Mesenchymal stem cell (in vitro differentiated cells and primary cell): ENCODE results near the gene ABAT.

Source experiments
- DNase-seq: peaks from one replicate; pipeline ENCODE4 v3.0.0-alpha.2; 2013
- H2AFZ ChIP-seq: one replicate; pipeline ENCODE4 v1.6.1; 2013; ENCODE audit warnings: low read depth, mild to moderate bottlenecking, control low read depth, inconsistent platforms, low read length, moderate library complexity
- H2AK5ac ChIP-seq: 2 replicates; pipeline ENCODE4 v1.6.1; 2013; ENCODE audit warnings: low read length, moderate library complexity, mild to moderate bottlenecking, inconsistent platforms; ENCODE audit not compliant: severe bottlenecking
- H2BK120ac ChIP-seq: one replicate; pipeline ENCODE4 v1.6.1; 2013; ENCODE audit warnings: low read depth, mild to moderate bottlenecking, inconsistent platforms, low read length, moderate library complexity
- H2BK12ac ChIP-seq, 2 experiments: one replicate each; pipeline ENCODE4 v1.6.1; 2013; ENCODE audit warnings: inconsistent platforms in 2 of 2, low read length in 2 of 2, mild to moderate bottlenecking in 2 of 2, moderate library complexity in 2 of 2, control low read depth in 1 of 2
- H2BK15ac ChIP-seq: one replicate; pipeline ENCODE4 v1.6.1; 2013; ENCODE audit warnings: mild to moderate bottlenecking, low read depth, inconsistent platforms; ENCODE audit not compliant: poor library complexity, severe bottlenecking
- H2BK5ac ChIP-seq: 2 replicates; pipeline ENCODE4 v1.6.1; 2013; ENCODE audit warnings: low read depth, mild to moderate bottlenecking, low read length, control low read depth, inconsistent platforms; ENCODE audit not compliant: poor library complexity, severe bottlenecking
- H3K14ac ChIP-seq, 2 experiments: one replicate each; pipeline ENCODE4 v1.6.1; 2013; ENCODE audit warnings: inconsistent platforms in 2 of 2, low read length in 2 of 2, control low read depth in 1 of 2, mild to moderate bottlenecking in 1 of 2, moderate library complexity in 1 of 2
- H3K18ac ChIP-seq, 2 experiments: one replicate each; pipeline ENCODE4 v1.6.1; 2013; ENCODE audit warnings: inconsistent platforms in 2 of 2, low read length in 2 of 2, control low read depth in 1 of 2, low read depth in 1 of 2, mild to moderate bottlenecking in 1 of 2
- H3K23ac ChIP-seq, 2 experiments: one replicate each; pipeline ENCODE4 v1.6.1; 2013; ENCODE audit warnings: inconsistent platforms in 2 of 2, low read length in 2 of 2, mild to moderate bottlenecking in 2 of 2, moderate library complexity in 2 of 2, control low read depth in 1 of 2
- H3K27ac ChIP-seq: 2 replicates; pipeline ENCODE4 v1.5.1; 2013; ENCODE audit warnings: mild to moderate bottlenecking, moderate library complexity, low read length, control low read depth, inconsistent platforms; ENCODE audit not compliant: poor library complexity, severe bottlenecking
- H3K27me3 ChIP-seq, 2 experiments: 2 replicates each; pipeline versions ENCODE4 v1.6.1 to v1.7.0; 2013; ENCODE audit warnings: low read length in 2 of 2, mild to moderate bottlenecking in 2 of 2, moderate library complexity in 2 of 2, control low read depth in 1 of 2, inconsistent platforms in 1 of 2; ENCODE audit not compliant: control insufficient read depth in 1 of 2, insufficient read depth in 1 of 2
- H3K36me3 ChIP-seq, 2 experiments: 2 replicates each; pipeline versions ENCODE4 v1.6.1 to v1.7.0; 2013; ENCODE audit warnings: low read length in 2 of 2, control low read depth in 1 of 2, inconsistent platforms in 1 of 2, low read depth in 1 of 2, mild to moderate bottlenecking in 1 of 2; ENCODE audit not compliant: insufficient read depth in 2 of 2, control insufficient read depth in 1 of 2
- H3K4ac ChIP-seq, 2 experiments: one replicate each; pipeline ENCODE4 v1.6.1; 2013; ENCODE audit warnings: inconsistent platforms in 2 of 2, low read length in 2 of 2, mild to moderate bottlenecking in 2 of 2, moderate library complexity in 2 of 2, control low read depth in 1 of 2, low read depth in 1 of 2
- H3K4me1 ChIP-seq: 2 replicates; pipeline ENCODE4 v1.6.1; 2013; ENCODE audit warnings: low read depth, low read length, control low read depth; ENCODE audit not compliant: control insufficient read depth, insufficient read depth
- H3K4me2 ChIP-seq: 2 replicates; pipeline ENCODE4 v1.6.1; 2013; ENCODE audit warnings: low read length, mild to moderate bottlenecking, inconsistent platforms; ENCODE audit not compliant: poor library complexity, severe bottlenecking
- H3K4me3 ChIP-seq, 2 experiments: 2 replicates each; pipeline versions ENCODE4 v1.5.1 to v1.7.0; 2013; ENCODE audit warnings: low read length in 2 of 2, mild to moderate bottlenecking in 2 of 2, control low read depth in 1 of 2, low read depth in 1 of 2; ENCODE audit not compliant: insufficient read depth in 1 of 2
- H3K79me1 ChIP-seq: replicated peaks from 2 replicates; pipeline ENCODE4 v1.6.1; 2013; ENCODE audit warnings: mild to moderate bottlenecking, control low read depth, low read length, inconsistent platforms; ENCODE audit not compliant: poor library complexity, severe bottlenecking
- H3K9ac ChIP-seq: 2 replicates; pipeline ENCODE4 v1.7.0; 2013; ENCODE audit warnings: mild to moderate bottlenecking, low read length, moderate library complexity
- H3K9me3 ChIP-seq: 2 replicates; pipeline ENCODE4 v1.7.0; 2013; ENCODE audit warnings: mild to moderate bottlenecking, low read length; ENCODE audit not compliant: control insufficient read depth
- H4K8ac ChIP-seq: one replicate; pipeline ENCODE4 v1.6.1; 2013; ENCODE audit warnings: inconsistent platforms, mild to moderate bottlenecking, low read length, moderate library complexity
- H4K91ac ChIP-seq: one replicate; pipeline ENCODE4 v1.6.1; 2013; ENCODE audit warnings: mild to moderate bottlenecking, low read length, inconsistent platforms
- WGBS: methylation state at CpG from one replicate; pipeline ENCODE4 v1.1.7; 2013; ENCODE audit warnings: mixed read lengths; 5-methylcytosine and 5-hydroxymethylcytosine counted together

The ABAT gene

DNA sequence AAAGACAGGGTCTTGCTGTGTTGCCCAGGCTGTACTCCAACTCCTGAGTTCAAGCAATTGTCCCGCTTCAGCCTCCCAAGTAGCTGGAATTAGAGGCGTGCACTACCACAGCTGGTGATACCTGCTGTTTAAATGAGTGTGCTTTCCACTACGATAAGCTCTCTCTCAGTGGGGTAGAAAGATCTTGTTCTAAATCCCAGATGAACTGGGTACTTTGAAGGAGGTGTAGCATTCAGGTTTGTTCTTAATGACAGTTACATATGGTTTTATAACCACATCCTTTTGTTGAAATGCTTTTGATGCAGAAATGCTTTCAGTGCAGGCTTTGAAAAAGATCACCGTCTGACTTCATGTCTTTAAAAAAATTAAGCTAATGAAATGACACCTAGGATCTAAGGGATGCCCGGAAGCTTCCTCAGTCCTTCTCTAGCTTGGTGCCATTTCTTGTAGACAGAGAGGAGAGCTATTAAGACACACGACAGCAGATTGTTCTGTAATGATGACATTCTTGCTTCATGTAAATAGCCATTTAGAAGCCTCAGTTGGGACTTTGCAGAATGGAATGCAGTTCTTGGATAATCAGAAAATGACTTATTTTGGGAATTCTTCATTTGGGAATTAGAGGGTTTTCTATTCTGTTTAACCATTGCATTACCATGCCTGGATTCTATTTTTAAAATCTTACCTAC, 142.7 kb downstream of the ABAT start:
- H3K9ac ChIP-seq, result peak overlapping the region; percentile 43
- no peak overlapping the region for H3K23ac ChIP-seq
- H4K91ac ChIP-seq, result no peak overlapping the region
- H3K14ac ChIP-seq, result no peak overlapping the region
- no peak for DNase-seq
- H3K4me1 ChIP-seq, result no peaks in the 10 kb centered on the region
- no peak overlapping the region for H2AK5ac ChIP-seq
- no peak overlapping the region for H3K4me2 ChIP-seq
- no peak overlapping the region for H2BK120ac ChIP-seq
- H3K27ac ChIP-seq, result no peak overlapping the region
- H2BK15ac ChIP-seq, result no peak overlapping the region
- peaks cover 70 to 93% of the 10 kb centered on the region in 2 experiments for H3K36me3 ChIP-seq
- no peak overlapping the region for H3K18ac ChIP-seq
- H2BK5ac ChIP-seq, result no peak overlapping the region
- H3K4ac ChIP-seq, result no peak overlapping the region
- no peak overlapping the region for H2AFZ ChIP-seq
- H3K4me3 ChIP-seq, result no peak overlapping the region
- H3K79me1 ChIP-seq, result peaks cover 45% of the 10 kb centered on the region
- H2BK12ac ChIP-seq, result no peak overlapping the region
- no peaks in the 10 kb centered on the region for H3K9me3 ChIP-seq
- H4K8ac ChIP-seq, result no peak overlapping the region
- no peaks in the 10 kb centered on the region for H3K27me3 ChIP-seq
- 89% methylated on average over 6 of the region's 6 CpGs for WGBS

DNA sequence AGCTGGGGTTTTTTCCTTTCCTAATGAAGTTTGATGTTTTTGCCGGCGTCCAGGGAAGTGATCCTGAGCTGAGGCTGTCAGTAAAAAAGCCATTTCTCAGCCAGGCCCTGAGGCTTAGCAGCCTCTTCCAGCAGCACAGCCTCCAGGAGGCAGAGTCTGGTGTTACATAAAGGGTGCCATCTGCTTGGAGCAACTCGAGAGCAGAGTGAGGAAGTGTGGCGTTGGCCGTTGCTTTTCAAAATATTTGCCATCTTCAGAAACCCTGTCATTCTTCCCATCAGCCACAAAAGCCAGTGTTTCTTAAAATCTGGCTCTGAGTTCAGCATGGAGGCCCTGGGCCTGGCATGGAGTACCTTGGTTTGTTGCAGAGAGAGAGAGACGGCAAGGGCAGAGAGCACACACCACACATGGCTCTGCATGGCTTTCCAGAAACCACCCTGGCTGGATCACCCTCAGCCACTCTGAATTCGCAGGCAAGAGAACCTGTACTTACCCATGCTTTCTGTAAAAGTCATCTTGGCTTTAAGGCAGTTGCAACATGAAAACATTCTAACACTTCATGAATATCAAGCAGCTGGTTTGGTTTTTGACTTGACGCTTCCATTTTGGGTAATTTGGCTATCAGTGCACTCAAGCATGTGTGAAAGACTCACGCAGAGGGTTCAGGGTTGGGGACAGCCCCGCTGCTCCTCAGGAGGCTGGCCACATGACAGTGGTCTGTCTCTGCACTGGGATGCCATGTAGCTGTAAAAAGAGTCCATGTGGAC, 144.3 kb downstream of the ABAT start:
- Histone ChIP-seq H3K9ac (no peak overlapping the region), H3K27me3 (no peaks in the 10 kb centered on the region), H2BK5ac (no peak overlapping the region), H2AFZ (no peak overlapping the region), H4K91ac (no peak overlapping the region), H2AK5ac (no peak overlapping the region), H3K4ac (no peak overlapping the region), H3K9me3 (no peaks in the 10 kb centered on the region), H3K23ac (no peak overlapping the region), H2BK15ac (no peak overlapping the region), H2BK120ac (no peak overlapping the region), H3K27ac (no peak overlapping the region), H3K4me1 (no peaks in the 10 kb centered on the region), H3K36me3 (peaks cover 56 to 92% of the 10 kb centered on the region in 2 experiments), H3K4me2 (no peak overlapping the region), H3K18ac (no peak overlapping the region), H4K8ac (no peak overlapping the region), H2BK12ac (no peak overlapping the region), H3K4me3 (no peak overlapping the region), H3K79me1 (peaks cover 35% of the 10 kb centered on the region), H3K14ac (no peak overlapping the region)
- DNase-seq, result no peak
- WGBS, result 92% methylated on average over 7 of the region's 10 CpGs

DNA sequence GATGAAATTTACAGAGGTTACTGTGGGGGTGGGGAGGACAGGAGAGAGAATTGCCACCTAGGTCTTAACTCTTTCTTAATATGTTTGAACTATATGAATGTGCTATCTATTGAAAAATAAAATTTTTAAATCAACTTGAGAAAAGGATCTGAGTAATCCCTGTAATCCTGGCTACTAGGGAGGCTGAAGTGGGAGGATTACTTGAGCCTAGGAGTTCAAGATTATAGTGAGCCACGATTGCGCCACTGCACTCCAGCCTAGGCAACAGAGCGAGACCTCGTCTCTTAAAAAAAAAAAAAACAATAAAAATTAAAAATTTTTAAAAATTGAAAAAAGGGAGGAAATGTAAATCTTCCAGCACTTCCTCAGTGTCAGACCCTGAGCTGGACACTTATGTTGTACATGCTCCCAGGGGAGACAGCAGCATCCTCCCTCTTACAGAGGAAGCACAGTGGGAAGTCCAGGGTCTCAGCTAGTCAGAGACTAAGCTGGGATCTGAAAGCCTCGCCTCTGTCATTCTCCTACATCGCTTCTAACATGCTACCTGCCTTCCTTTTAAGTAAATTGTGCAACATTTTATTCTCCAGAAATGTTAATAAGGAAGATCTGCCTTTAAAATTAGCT, 145.1 kb downstream of the ABAT start:
- 100% methylated on average over 1 of the region's 6 CpGs for WGBS

DNA sequence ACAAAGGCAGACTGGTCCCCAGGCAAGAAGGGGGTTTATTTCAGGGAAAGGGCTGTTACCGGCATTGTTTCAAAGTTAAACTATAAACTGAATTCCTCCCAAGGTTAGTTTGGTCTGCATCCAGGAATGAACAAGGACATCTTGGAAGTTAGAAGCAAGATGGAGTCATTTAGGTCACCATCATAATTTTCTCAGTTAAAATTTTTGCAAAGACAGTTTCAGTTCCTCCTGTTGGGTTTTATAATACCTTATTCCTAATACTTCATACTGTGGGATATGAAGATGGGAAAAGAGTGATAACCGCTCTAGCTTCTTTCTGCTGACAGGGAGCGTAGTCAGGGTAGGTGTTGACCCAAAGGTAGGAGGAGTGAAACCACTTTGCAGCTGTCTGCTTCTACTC, 148.0 kb downstream of the ABAT start:
- Histone ChIP-seq H3K4me3 (no peak overlapping the region), H2BK15ac (no peak overlapping the region), H3K23ac (no peak overlapping the region), H2AFZ (no peak overlapping the region), H2BK5ac (no peak overlapping the region), H3K4me1 (peaks cover 1% of the 10 kb centered on the region), H3K4ac (no peak overlapping the region), H3K36me3 (peaks cover 45 to 84% of the 10 kb centered on the region in 2 experiments), H3K18ac (no peak overlapping the region), H3K14ac (no peak overlapping the region), H3K27ac (no peak overlapping the region), H2AK5ac (no peak overlapping the region), H2BK12ac (no peak overlapping the region), H3K9me3 (no peaks in the 10 kb centered on the region), H3K9ac (no peak overlapping the region), H3K27me3 (no peaks in the 10 kb centered on the region), H2BK120ac (no peak overlapping the region), H4K91ac (no peak overlapping the region), H4K8ac (no peak overlapping the region), H3K4me2 (no peak overlapping the region), H3K79me1 (peaks cover 31% of the 10 kb centered on the region)
- 96% methylated on average over 3 of the region's 3 CpGs for WGBS
- no peak for DNase-seq

More for the DNA sequence above, 145.1 kb downstream of the ABAT start:
- no peak overlapping the region for H3K18ac ChIP-seq
- no peak overlapping the region for H2BK12ac ChIP-seq
- no peaks in the 10 kb centered on the region for H3K27me3 ChIP-seq
- peaks cover 48 to 92% of the 10 kb centered on the region in 2 experiments for H3K36me3 ChIP-seq
- H3K14ac ChIP-seq, result no peak overlapping the region
- H2AK5ac ChIP-seq, result no peak overlapping the region
- H3K4ac ChIP-seq, result no peak overlapping the region
- no peak overlapping the region for H3K4me2 ChIP-seq
- no peak for DNase-seq
- no peaks in the 10 kb centered on the region for H3K4me1 ChIP-seq
- no peak overlapping the region for H4K91ac ChIP-seq
- no peak overlapping the region for H2BK120ac ChIP-seq
- H2BK5ac ChIP-seq, result no peak overlapping the region
- no peak overlapping the region for H2BK15ac ChIP-seq
- no peak overlapping the region for H3K27ac ChIP-seq
- peaks cover 29% of the 10 kb centered on the region for H3K79me1 ChIP-seq
- H4K8ac ChIP-seq, result no peak overlapping the region
- H3K9me3 ChIP-seq, result no peaks in the 10 kb centered on the region
- H3K4me3 ChIP-seq, result no peak overlapping the region
- no peak overlapping the region for H2AFZ ChIP-seq
- H3K9ac ChIP-seq, result no peak overlapping the region
- no peak overlapping the region for H3K23ac ChIP-seq
